OCI-LY3 (cell line): ENCODE results near the gene JMJD8.

Experiments used
- CTCF ChIP-seq: fragments of 200-600, 300-600 bp; sonication (generic); IDR thresholded peaks from 2 replicates; pipeline ENCODE4 v1.5.1; 2014; ENCODE audit warnings: antibody characterized with exemption, low read length, low read depth
- EZH2phosphoT487 ChIP-seq: fragments of 200-600 bp; shearing (Covaris generic); IDR thresholded peaks from 2 replicates; pipeline ENCODE4 v1.6.1; 2018; ENCODE audit warnings: antibody characterized with exemption, mixed run types, low read depth

GRCh38 chr16:706189-707061 lies 22.3 kb upstream of the JMJD8 start:
- TF ChIP-seq EZH2phosphoT487 (no peak), CTCF (no peak)
